SK-N-SH (cell line): ENCODE measurements around the gene LSM14A.

Experiments
- CTCF ChIP-seq: fragments of 200-600 bp; sonication (generic); IDR thresholded peaks from 2 replicates; pipeline ENCODE4 v1.6.1; 2017; ENCODE audit warnings: antibody characterized with exemption, mild to moderate bottlenecking, moderate library complexity
- ELF1 ChIP-seq: IDR thresholded peaks from 2 replicates; pipeline ENCODE4 v1.4.0; 2012
- EP300 ChIP-seq, 2 experiments: IDR thresholded peaks; 2 replicates each; pipeline versions ENCODE4 v1.4.0 to v1.6.1; 2012; ENCODE audit warnings: borderline replicate concordance in 1 of 2, low read depth in 1 of 2, low read length in 1 of 2
- EZH2phosphoT487 ChIP-seq: fragments of 200-600 bp; sonication (generic); IDR thresholded peaks from 2 replicates; pipeline ENCODE4 v1.6.1; 2017; ENCODE audit warnings: low read depth, mixed run types, mild to moderate bottlenecking, antibody characterized with exemption, moderate library complexity, borderline replicate concordance
- FOXM1 ChIP-seq: IDR thresholded peaks from 2 replicates; pipeline ENCODE4 v1.4.0; 2012; ENCODE audit warnings: low read depth, mild to moderate bottlenecking
- GABPA ChIP-seq: IDR thresholded peaks from 2 replicates; pipeline ENCODE4 v1.4.0; 2012; ENCODE audit warnings: low read depth, mild to moderate bottlenecking
- JUND ChIP-seq: IDR thresholded peaks from 2 replicates; pipeline ENCODE4 v1.4.0; 2012
- MEF2A ChIP-seq: IDR thresholded peaks from 2 replicates; pipeline ENCODE4 v1.4.0; 2012; ENCODE audit warnings: low read depth, borderline replicate concordance
- POLR2AphosphoS5 ChIP-seq: IDR thresholded peaks from 2 replicates; pipeline ENCODE4 v1.6.1; 2012; ENCODE audit warnings: low read depth, low read length
- RFX5 ChIP-seq: IDR thresholded peaks from 2 replicates; pipeline ENCODE4 v1.6.1; 2012; ENCODE audit warnings: mild to moderate bottlenecking, improper control_type of control experiment, low read length
- TAF1 ChIP-seq: IDR thresholded peaks from 2 replicates; pipeline ENCODE4 v1.6.1; 2012; ENCODE audit warnings: low read depth, mild to moderate bottlenecking, low read length, moderate library complexity, borderline replicate concordance
- TF ChIP-seq, protein P1 (sequence below): IDR thresholded peaks from 2 replicates; pipeline ENCODE4; 2012
- TF ChIP-seq, protein P2 (sequence below): IDR thresholded peaks from 2 replicates; pipeline ENCODE4 v1.4.0; 2012; ENCODE audit warnings: low read depth
- TF ChIP-seq, protein P3 (sequence below): fragments of 150-350 bp; IDR thresholded peaks from 2 replicates; pipeline ENCODE4 v1.6.1; 2016; ENCODE audit warnings: mild to moderate bottlenecking, low read depth, low read length

GRCh38 chr19:34228347-34228746 is 56.0 kb downstream of the LSM14A start:
- TF ChIP-seq TAF1 (no peak), CTCF (no peak), GABPA (no peak), MEF2A (no peak), EZH2phosphoT487 (no peak), RFX5 (no peak), JUND (no peak), ELF1 (no peak), POLR2AphosphoS5 (no peak), EP300 (IDR thresholded peaks at IDR 0.05; ENCODE audit: borderline replicate concordance in 1 of 2, low read depth in 1 of 2, low read length in 1 of 2) (no peak), FOXM1 (no peak)
- TF ChIP-seq, protein P1, sequence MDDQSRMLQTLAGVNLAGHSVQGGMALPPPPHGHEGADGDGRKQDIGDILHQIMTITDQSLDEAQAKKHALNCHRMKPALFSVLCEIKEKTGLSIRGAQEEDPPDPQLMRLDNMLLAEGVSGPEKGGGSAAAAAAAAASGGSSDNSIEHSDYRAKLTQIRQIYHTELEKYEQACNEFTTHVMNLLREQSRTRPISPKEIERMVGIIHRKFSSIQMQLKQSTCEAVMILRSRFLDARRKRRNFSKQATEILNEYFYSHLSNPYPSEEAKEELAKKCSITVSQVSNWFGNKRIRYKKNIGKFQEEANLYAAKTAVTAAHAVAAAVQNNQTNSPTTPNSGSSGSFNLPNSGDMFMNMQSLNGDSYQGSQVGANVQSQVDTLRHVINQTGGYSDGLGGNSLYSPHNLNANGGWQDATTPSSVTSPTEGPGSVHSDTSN = no peak
- TF ChIP-seq, protein P2, sequence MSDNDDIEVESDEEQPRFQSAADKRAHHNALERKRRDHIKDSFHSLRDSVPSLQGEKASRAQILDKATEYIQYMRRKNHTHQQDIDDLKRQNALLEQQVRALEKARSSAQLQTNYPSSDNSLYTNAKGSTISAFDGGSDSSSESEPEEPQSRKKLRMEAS = no peak
- TF ChIP-seq, protein P3, sequence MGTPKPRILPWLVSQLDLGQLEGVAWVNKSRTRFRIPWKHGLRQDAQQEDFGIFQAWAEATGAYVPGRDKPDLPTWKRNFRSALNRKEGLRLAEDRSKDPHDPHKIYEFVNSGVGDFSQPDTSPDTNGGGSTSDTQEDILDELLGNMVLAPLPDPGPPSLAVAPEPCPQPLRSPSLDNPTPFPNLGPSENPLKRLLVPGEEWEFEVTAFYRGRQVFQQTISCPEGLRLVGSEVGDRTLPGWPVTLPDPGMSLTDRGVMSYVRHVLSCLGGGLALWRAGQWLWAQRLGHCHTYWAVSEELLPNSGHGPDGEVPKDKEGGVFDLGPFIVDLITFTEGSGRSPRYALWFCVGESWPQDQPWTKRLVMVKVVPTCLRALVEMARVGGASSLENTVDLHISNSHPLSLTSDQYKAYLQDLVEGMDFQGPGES = no peak
